HG03460 (cell line): ENCODE measurements around the gene VWF.
"Not testable (repeated sequence)": the region's sequence is repeated elsewhere in the genome, so short reads cannot be mapped to it uniquely, and the experiment has no call there.

Experiments
- ATAC-seq: cut with Tn5 transposase; IDR thresholded peaks from one replicate; pipeline ENCODE4 v1.9.1; 2021; ENCODE audit not compliant: unreplicated experiment

The VWF gene

DNA sequence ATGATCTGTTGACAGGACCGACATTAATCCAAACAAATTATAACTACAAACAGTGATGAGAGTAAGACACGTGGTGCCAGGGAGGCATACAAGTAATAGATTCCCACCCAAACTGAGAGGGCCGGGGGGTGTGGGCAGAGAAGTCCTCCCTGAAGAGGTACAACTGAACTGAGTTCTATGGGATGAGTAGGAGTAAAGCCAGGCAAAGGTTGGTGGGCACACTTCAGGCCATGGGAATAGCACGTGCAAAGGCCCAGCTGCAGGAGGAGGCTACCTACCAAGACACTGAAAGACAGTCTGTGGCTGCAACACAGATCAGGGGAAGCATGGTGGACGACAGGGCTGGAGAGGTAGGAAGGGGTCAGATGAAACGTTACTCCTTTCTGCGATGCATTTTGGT lies 22.0 kb upstream of the VWF start:
- ATAC-seq = no peak

DNA sequence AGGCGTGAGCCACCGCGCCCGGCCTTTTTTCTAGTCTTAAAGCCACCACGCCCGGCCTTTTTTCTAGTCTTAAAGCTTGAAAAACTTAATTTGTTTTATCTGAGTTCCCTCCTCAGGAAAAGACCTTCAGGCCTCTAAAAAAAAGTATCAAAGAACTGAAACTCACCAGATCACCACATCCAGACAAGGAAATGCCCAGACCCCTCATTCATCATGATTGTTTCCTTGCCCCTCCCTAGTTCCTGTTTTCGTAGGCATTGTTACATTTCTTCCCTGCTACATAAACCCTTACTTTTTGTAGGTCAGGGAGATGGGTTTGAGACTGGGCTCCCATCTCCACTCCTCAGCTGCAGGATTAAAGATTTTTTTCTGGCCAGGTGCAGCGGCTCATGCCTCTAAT lies 21.1 kb upstream of the VWF start:
- no peak for ATAC-seq

DNA sequence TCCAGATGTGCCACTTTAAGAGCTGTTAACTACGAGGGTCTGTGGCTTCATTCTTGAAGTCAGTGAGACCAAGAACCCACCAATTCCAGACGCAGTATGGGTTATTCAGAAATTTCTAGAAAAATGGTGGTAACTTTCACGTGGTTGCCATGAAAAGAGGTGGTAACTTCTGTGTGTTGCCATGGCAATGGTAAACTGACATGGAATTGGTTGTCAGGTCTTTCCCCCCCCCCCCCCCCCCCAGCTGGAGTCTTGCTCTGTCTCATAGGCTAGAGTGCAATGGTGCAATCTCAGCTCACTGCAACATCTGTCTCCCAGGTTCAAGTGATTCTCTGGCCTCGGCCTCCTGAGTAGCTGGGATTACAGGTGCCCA lies 18.8 kb upstream of the VWF start:
- no peak for ATAC-seq

DNA sequence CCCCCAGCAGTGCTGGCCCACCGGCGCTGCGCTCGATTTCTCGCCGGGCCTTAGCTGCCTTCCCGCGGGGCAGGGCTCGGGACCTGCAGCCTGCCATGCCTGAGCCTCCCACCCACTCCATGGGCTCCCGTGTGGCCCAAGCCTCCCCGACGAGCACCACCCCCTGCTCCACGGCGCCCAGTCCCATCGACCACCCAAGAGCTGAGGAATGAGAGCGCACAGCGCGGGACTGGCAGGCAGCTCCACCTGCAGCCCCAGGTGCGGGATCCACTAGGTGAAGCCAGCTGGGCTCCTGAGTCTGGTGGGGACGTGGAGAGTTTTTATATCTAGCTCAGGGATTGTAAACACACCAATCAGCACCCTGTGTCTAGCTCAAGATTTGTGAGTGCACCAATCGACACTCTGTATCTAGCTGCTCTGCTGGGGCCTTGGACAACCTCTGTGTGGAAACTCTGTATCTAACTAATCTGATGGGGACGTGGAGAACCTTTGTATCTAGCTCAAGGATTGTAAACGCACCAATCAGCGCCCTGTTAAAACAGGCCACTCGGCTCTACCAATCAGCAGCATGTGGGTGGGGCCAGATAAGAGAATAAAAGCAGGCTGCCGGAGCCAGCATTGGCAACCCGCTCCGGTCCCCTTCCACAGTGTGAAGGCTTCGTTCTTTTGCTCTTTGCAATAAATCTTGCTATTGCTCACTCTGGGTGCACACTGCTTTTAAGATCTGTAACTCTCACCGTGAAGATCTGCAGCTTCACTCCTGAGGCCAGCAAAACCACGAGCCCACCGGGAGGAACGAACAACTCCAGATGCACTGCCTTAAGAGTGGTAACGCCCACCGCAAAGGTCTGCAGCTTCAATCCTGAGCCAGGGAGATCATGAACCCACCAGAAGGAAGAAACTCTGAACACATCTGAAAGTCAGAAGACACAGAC lies 18.2 kb upstream of the VWF start:
- ATAC-seq = not testable (repeated sequence)

DNA sequence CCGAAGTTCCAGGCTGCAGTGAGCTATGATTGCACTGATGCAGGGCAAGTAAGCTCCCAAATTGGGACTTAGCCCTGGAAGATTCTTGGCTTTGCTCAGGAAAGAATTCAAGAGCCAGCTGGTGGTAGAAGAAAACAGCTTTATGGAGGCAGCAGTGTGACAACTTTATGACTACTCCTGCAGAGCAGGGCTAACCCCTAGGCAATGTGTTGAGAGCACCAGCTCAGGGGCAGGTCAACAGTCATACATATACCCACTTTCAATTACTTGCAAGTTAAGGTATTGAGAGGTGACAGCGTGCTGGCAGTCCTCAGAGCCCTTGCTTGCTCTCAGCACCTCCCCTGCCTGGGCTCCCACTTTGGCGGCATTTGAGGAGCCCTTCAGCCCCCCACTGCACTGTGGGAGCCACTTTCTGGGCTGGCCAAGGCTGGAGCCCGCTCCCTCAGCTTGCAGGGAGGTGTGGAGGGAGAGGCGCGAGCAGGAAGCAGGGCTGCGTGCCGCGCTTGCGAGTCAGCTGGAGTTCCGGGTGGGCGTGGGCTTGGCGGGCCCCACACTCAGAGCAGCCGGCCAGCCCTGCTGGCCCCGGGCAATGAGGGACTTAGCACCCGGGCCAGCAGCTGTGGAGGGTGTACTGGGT lies 17.4 kb upstream of the VWF start:
- not testable (repeated sequence) for ATAC-seq

DNA sequence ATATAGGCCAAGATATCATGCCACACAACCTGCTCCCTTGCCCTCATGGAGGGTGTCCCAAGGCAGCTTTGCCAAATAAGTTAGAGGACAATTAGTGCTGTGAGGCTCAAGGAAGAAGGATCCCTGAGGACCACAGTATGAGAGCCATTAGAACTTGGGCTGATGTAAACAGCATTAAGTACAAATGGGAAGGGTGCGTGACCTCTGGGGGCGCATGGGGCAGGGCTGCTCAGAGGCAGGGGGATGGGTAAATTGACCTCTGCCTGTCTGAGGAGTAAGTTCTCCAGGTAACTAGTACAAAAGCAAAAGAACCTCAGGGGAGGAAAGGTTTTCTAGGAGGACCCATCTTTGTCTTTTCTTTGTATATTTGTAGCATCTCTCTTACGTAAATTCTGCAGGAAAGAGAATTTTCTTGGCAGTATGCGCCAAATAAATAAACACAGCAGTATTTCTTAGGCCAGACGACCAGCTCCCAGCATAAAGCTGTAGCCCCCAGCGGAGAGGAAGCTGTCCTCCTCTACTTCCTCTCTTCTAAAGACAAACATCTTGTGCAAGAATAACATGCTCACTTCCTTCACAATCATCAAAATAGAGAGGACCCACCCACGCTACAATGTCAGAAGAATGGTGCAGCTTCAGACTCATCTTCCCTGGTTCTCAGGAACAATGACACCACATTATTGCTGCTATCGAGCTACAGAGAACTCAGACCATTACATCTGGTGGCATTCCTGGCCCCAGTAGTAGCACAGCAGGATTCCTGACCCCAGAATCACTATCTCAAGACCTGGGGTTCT lies 16.4 kb upstream of the VWF start:
- no peak for ATAC-seq

DNA sequence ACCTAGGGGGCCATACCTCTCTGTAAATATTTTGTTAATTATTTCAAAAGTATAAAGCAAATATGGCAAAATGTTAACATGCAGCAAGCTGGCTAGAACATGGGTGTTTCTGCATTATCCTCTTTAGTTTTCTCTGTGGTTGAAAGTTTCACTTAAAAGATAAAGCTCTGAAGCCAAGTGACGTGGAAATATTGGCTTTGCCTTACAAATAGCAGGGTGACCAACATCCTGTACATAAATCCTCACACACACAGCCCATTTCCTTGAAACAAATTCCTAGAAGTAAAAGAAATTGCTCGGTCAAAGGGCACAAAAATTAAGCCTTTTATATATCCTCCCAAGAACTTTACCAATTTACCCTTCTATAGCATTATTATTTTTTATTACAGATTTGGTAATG lies 10.6 kb upstream of the VWF start:
- no peak for ATAC-seq

DNA sequence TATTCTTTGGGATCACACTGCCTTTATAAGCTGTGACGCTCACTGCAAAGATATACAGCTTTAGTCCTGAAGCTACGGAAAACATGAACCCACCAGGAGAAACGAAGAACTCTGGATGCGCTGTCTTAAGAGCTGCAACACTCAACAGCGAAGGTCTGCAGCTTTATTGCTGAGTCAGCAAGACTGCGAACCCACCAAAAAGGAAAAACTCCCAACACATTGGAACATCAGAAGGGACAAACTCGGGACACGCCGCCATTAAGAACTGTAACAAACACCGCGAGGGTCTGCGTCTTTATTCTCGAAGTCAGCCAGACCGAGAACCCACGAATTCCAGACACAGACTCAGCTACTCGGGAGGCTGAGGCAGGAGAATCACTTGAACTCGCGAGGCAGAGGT lies 9.2 kb upstream of the VWF start:
- ATAC-seq = no peak

DNA sequence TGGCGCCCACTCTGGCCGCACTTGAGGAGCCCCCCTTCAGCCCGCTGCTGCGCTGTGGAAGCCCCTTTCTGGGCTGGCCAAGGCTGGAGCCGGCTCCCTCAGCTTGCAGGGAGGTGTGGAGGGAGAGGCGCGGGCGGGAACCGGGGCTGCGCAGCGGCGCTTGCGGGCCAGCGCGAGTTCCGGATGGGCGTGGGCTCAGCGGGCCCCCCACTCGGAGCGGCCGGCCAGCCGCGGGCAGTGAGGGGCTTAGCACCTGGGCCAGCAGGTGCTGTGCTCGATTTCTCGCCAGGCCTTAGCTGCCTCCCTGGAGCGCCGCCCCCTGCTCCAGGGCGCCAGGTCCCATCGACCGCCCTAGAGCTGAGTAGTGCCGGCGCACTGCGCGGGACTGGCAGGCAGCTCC lies 8.0 kb upstream of the VWF start:
- no peak for ATAC-seq

DNA sequence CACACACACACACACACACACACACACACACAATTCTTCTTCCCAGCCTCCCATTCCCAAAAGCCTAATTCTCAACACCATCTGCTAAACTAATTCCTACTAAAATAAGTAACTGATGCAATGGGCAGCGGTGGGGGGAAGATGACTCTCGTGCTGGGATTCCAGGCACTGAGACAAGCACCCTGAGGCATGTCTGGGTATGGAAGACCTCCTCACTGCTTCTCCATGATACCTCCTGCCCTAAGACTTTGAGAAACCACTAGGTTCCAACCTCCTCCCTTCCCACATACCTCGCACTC lies 789 bp upstream of the VWF start:
- ATAC-seq = no peak

DNA sequence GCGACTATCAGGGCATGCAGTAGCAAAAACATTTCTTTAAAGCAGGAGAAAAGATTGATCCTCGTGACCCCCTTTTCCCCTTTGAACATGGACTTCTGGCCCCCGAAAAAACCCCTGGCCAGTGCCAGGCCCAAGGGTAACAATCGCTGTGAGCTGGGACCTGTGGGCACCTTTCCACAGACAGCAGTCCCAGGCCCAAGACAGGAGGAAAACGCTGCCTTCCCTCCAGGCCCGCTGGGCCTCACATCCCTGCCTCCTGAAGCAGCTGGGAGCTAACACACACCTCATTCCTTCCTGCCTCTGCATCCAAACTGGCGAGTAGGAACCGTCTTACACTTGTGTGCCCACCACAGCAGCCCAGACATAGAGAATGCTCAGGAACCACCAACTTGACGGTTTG lies 1.2 kb downstream of the VWF start:
- ATAC-seq = no peak

DNA sequence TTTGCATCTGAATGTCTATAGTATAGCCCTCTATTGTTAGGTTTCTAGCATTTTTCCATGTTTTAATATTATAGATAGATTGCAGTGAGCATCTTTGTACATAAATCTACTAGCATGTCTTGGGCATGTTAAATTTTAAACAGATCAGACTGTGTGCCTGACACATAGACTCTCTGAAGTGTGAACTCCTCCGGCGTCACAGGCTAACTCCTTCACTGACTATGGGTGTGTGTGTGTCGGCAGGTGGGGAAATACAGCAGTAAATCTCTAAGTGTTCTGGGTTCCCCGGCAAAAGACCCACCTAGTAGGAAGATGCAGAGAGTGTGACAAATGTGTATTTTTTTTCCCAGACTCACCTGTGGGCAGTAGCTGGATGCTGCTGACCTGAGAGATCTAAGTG lies 2.3 kb downstream of the VWF start:
- no peak for ATAC-seq

DNA sequence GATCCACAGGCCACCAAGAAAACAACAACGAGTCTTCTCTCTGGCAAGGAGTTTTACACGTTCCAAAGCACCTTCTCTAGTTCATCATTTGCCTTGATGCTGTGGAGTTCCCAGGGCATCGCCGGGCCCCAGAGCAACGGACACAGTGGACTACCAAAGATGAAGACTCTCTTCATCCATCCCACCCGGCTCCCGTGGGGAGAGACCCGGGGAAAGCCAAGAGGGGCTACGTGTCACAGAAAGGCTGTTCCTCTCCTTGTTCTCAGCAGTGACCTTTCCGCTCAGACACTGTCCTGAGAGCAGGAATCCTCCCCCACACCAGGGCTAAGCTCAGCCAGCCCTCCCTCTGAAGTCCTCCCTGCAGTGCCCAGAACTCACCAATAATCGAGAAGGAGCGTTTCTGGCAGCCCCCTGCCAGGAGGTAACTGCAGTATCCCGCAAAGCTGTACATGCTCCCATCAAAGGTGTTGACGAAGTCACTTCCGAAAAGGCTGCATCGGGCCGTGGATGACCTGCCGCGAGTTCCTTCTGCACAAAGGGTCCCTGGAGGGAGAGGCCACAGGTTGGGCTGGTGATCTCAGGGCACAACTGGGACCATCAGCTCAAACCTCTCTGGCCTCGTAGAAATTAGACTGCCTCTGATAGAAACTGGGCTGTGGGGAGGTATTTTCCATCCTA lies 3.5 kb downstream of the VWF start:
- ATAC-seq = no peak

DNA sequence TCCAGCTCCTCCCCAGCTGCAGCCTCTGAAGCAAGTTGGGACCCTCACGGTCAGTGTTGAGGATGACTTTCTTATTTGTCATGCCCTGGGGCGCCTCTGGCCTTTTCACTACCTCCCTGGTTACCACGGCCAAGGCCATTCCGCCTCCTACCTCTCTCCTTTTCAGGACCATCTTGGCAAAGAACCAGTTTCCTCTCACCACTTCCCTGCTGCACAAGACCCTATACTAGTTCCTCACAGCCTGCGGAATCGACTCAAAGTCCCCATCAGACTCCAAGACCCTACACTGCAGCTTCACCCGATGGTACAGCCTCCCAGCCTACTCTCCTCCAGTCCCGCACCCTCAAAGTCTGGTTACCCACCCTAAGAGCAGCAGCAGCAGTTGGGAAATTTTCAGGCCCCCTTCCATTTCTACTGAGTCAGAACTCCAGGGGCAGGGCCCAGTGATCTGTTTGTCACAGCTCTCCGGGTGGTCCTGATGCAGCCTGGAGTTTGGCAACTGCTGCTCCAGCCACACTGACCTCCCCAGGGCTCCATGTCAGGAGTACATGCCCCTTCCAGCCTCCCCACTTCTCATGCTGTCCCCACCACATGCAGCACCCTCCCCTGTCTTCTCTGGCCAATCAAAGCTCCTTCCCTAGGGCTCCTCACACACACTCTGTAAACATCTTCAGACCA lies 5.4 kb downstream of the VWF start:
- no peak for ATAC-seq

DNA sequence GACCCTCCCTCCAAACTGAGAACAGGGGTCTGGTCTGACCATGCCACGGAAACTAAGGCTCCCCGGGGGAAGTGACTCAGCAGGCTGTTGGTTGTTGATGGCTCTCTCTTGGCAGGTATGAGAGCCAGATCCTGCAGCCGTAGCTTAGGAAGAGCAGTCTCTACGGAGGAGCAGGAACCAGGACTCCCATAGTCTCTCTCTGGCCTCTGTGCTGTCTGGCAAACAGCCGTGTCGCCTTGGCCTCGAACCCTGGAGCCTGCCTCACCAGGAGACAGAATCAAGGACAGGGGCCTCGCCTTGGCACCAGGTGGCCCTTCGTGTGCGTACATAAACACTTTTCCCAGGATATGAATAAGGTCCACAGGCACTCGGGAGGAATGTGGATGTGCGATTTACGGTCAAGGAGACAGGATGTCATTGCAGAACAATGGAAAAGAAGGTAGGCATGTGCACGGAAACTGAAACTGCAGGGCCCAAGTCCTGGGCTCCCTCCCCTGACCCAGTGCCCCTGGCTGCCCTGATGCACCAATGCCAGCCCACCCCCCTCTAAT lies 7.9 kb downstream of the VWF start:
- no peak for ATAC-seq

DNA sequence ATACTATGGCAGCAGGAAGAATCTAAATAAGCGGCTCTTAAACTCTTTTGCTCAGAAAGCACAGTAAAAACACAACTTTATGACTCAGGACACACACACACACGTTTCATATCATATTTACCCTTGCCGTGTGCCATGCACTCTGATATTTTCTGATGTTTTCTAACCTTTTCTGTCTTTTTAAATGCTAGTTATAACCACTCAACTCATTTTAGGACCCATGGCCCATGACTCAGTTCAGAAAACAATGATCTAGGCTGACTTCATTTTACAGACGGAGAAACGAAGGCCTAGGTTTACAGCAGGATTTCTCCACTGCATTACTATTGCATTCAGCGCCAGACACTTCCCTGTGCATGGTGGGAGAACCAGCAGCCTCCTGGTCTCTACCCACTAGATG lies 9.1 kb downstream of the VWF start:
- no peak for ATAC-seq

DNA sequence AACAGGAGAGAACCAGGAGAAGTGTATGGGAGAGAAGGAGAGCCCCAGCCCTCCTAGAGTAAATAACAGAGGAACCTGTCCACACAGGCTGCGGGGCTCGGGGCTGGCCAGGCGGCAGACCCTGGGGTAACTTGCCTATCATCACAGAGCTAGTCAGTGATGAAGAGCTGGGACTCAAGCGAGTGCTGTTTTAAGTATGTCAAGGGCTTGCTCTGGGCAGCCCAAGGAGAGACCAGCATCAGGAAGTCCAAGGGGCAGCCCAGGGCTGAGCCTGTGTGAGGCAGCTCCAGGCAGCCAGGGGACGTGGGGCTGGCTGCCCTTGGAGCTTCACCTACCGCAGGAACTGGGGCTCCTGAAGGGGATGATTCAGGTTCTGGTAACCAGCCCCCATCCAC lies 10.0 kb downstream of the VWF start:
- ATAC-seq = no peak

DNA sequence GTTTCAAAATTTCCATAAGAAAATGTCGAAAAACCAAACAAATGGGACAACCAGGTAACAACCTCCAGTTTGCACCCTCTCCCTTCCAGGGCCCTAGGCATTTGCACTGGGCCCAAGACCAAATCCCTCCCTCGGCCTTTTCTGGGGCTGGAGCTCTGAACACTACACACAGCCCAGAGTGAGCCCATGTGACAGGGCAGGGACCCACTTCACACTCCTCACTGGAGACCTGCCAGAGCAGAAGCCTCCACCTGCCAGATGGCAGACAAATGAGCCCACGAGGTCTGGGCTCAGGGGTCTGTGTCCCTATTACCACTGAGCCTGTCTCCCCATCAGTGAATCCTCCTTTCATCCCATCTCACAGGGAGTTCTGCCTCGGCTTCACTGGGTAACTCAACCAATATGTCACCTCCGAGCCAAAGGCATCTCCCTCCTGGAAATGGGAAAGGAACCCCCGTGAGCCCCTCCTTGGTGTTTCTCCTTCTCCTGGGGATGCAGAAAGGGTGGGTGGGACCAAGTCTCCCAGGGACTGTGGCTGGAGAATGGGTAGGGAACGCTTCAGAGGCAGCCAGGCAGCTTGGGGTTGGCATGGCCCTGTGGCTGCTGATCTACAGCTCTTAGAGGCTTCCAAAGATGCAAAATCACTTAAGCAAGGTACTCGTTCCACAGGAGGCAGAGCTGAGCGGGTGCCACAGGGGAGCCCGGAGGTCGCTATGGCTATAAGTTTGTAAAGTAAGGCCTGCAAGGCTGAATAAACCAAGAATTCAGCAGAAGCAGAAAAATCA lies 10.6 kb downstream of the VWF start:
- ATAC-seq = no peak

DNA sequence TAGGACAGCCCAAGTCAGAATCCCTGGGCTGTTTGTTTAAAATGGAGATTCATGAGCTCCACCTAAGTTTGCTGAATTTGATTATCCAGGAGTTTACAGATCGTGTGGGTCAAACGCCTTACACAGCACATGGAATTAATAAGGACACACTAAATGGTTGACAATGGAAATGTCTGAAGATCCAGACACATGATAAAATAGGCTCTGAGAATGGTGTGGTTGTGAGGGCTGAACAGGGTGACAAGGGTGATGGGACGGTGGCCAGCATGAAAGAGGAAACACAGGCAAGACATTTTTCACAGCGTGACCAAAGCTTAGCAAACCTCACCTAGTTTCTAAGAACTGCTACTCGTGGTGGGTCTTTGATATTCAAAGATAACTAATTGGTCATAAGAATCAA lies 12.5 kb downstream of the VWF start:
- ATAC-seq = no peak

DNA sequence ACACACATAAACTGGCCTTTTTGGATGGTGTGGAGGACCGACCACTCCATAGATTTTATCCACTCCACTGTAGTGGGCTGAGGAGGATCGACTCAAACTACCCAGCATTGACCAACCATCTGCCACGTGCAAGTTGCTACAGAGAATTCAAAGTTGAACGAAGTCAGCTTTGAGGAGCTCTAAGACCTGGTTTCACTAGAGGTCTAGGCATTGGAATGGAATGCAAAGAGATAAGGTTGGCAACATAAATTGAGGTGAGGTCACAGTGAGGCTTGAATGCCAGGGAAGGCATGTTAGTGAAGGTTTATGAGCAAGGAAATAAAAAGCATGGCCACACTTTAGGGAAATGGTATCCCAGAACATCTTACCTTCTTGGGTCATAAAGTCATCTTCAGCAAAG lies 14.5 kb downstream of the VWF start:
- no peak for ATAC-seq
